Neural progenitor cell (in vitro differentiated cells): Measurements from ENCODE around the gene BEAN1.

Source experiments
- EZH2phosphoT487 ChIP-seq: fragments of 200-600 bp; sonication (generic); IDR thresholded peaks from 2 replicates; pipeline ENCODE4 v1.6.1; 2017; ENCODE audit warnings: antibody characterized with exemption
- TF ChIP-seq, protein P1 (sequence below): fragments of 200-600 bp; sonication (generic); IDR thresholded peaks from 2 replicates; pipeline ENCODE4 v1.5.1; 2017; ENCODE audit warnings: antibody characterized with exemption, mild to moderate bottlenecking

DNA sequence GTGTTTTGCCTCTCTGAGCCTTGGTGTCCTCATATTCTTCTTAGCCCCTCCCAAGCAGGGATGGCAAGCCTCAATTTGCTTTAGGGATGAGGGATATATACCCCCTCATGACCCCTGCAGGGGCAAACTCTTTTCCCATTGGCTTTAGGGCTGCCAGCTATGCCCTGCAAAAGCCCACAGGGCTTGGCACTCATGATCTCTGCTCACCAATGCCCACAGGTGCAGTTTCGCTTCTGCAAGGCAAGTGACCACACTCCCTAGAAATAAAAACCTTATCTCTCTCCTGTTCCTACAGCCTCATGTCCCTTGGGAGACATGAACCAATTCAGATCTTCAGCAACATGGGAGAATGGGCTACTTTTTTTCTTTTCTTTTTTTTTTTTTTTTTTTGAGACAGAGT lies 8.8 kb downstream of the BEAN1 start:
- TF ChIP-seq, protein P1, sequence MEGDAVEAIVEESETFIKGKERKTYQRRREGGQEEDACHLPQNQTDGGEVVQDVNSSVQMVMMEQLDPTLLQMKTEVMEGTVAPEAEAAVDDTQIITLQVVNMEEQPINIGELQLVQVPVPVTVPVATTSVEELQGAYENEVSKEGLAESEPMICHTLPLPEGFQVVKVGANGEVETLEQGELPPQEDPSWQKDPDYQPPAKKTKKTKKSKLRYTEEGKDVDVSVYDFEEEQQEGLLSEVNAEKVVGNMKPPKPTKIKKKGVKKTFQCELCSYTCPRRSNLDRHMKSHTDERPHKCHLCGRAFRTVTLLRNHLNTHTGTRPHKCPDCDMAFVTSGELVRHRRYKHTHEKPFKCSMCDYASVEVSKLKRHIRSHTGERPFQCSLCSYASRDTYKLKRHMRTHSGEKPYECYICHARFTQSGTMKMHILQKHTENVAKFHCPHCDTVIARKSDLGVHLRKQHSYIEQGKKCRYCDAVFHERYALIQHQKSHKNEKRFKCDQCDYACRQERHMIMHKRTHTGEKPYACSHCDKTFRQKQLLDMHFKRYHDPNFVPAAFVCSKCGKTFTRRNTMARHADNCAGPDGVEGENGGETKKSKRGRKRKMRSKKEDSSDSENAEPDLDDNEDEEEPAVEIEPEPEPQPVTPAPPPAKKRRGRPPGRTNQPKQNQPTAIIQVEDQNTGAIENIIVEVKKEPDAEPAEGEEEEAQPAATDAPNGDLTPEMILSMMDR = no peak
- no peak for TF ChIP-seq EZH2phosphoT487
